ENCODE measurements around the gene PHLDA1.

Gene PHLDA1

DNA sequence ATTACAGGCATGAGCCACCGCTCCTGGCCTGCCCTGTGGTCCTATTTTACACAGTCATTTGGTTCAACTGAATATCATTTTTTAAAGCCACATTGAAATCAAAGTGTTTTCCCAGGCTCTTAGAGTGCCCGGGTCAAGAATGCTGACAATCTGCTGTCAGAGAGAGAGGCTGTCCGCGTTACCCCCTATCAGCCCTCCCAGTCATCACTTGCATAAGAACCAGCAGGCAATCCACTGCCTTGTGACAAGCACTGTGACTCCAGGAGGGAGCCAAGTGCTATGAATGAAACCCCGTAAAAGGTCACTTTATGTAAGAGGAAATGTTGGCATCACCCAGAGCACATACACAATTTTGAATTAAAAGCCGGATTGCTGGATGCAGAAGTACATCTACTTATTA lies 13.5 kb downstream of the PHLDA1 start:
- Mint-ChIP-seq H3K9me3 (no peaks in the 10 kb centered on the region), H3K4me1 (ENCODE audit: low read depth) (peaks cover 43% of the 10 kb centered on the region), H3K27me3 (ENCODE audit: low read depth) (peaks cover 4% of the 10 kb centered on the region), H3K27ac (peak overlapping the region; percentile 75), H3K36me3 (ENCODE audit: low read depth) (peaks cover 8% of the 10 kb centered on the region), H3K4me3 (no peak overlapping the region)

DNA sequence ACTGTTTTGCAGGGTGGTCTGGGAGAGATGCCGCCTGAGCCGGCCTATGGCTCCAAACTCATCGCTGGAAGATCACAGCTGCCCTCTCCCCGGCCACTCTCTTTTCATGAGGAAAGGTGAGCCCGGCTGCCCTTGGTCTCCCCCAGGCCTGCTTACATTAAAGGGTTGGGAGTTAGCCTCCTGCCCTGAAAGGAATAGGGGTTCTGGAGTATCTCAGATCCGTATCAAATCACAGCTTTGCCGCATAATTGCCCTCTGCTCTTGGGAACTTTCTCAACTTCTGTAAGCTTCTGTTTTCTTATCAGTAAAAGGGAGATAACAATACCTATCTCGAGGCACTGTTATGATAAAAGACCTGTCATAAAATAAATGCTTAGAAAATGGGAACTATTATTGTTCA lies 17.6 kb downstream of the PHLDA1 start:
- Mint-ChIP-seq H3K9me3 (no peaks in the 10 kb centered on the region), H3K27ac (no peak overlapping the region), H3K36me3 (ENCODE audit: low read depth) (peaks cover 3% of the 10 kb centered on the region), H3K4me1 (ENCODE audit: low read depth) (peaks cover 22% of the 10 kb centered on the region), H3K27me3 (ENCODE audit: low read depth) (peaks cover 4% of the 10 kb centered on the region), H3K4me3 (no peak overlapping the region)

DNA sequence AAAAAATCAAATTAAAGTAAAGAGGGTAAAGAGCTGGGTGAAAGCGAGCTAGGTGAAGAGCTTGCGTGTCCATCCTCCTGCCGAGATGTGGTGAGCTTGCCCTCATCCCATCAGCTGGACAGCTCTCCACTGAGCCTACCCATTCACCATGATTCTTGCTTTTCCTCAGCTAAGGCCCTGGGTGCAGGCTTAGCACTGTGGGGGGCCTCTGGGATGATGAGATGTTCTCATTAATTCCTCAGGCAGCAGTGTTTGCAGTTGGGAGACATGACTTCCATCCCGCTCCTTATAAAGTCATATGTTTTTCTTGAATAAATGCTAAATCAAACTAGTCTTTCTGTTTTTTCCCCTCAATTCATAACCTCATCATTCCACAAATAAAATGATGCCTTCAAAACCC lies 18.0 kb downstream of the PHLDA1 start:
- Mint-ChIP-seq H3K4me1 (ENCODE audit: low read depth) (peaks cover 18% of the 10 kb centered on the region), H3K9me3 (no peaks in the 10 kb centered on the region), H3K4me3 (no peak overlapping the region), H3K27me3 (ENCODE audit: low read depth) (peaks cover 4% of the 10 kb centered on the region), H3K36me3 (ENCODE audit: low read depth) (peaks cover 3% of the 10 kb centered on the region), H3K27ac (no peak overlapping the region)

DNA sequence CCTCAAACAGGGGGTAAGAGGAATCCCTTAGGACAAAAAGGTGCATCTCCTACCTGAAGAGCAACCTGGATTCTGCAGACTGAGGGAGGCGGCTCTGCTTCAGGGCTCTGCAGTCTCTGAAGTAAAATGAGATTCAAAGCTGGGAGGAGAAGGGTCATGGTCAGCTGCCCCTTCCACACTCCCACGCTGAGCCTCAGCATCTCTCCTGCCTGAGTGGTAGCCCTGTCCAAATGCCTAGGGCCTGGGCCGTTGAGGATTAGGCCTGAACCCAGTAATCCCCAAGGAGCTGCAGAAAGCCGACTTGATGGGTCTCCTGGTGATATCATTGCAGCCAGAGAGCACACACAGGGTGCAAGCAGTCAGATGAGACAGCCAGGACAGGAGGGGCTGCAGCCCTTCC lies 18.9 kb downstream of the PHLDA1 start:
- H3K27ac Mint-ChIP-seq = no peak overlapping the region
- no peaks in the 10 kb centered on the region for H3K9me3 Mint-ChIP-seq
- H3K36me3 Mint-ChIP-seq (ENCODE audit: low read depth) = peaks cover 3% of the 10 kb centered on the region
- peaks cover 4% of the 10 kb centered on the region for H3K27me3 Mint-ChIP-seq (ENCODE audit: low read depth)
- peaks cover 13% of the 10 kb centered on the region for H3K4me1 Mint-ChIP-seq (ENCODE audit: low read depth)
- H3K4me3 Mint-ChIP-seq = no peak overlapping the region

DNA sequence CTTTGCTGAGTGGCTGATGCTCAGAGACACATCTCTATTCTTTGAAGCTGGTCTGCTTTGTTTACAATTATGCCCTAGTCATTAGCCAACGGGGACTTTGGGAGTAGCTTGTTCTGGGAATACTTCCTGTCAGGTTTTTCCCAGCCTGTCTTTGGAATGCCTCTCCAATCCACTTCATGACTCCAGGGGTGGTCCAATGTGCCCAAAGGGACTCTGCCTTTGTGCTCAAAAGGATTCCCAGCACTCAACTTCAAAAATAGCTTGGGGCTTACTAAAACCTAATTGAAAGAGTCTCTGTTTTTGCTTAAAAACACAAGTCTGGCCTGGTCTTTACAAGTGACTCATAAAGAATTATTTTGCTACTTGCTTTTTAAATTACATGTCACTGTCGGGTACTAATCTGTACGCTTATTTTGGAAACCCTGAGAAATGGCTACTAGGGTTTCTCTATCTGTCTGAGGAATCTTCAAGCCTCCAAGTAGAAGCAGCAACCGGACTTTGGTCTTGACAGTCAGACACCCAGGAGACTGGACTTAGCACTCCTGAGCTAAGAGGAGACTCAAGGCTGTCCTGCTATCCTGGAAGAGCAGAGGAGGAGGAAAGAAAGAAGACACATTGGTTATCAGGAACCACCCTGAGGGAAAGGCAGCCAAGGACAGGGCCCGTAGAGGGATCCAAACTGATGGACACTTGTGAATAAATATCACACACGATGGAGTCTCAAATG lies 20.7 kb downstream of the PHLDA1 start:
- H3K9me3 Mint-ChIP-seq = no peaks in the 10 kb centered on the region
- peaks cover 3% of the 10 kb centered on the region for H3K36me3 Mint-ChIP-seq (ENCODE audit: low read depth)
- H3K4me1 Mint-ChIP-seq (ENCODE audit: low read depth) = peaks cover 9% of the 10 kb centered on the region
- no peak overlapping the region for H3K27ac Mint-ChIP-seq
- no peak overlapping the region for H3K4me3 Mint-ChIP-seq
- H3K27me3 Mint-ChIP-seq (ENCODE audit: low read depth) = peaks cover 4% of the 10 kb centered on the region

DNA sequence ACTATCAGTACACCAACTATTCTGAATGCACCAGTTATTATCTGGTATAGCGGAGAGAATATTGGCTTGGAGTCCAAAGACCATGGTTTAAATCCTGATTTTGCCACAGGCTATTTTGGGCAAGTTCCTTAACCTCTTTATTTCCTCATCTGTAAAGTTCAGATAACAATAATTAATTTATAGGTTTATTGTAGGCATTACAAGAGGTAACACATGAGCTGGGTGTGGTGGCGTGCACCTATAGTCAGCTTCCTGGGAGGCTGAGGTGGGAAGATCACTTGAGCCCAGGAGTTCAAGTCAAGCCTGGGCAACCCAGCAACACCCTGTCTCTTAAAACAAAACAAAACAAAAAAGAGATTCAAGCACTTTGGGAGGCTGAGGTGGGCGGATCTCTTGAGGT lies 23.1 kb downstream of the PHLDA1 start:
- no peak overlapping the region for H3K27ac Mint-ChIP-seq
- H3K36me3 Mint-ChIP-seq (ENCODE audit: low read depth) = peaks cover 3% of the 10 kb centered on the region
- no peaks in the 10 kb centered on the region for H3K4me1 Mint-ChIP-seq (ENCODE audit: low read depth)
- no peaks in the 10 kb centered on the region for H3K27me3 Mint-ChIP-seq (ENCODE audit: low read depth)
- no peak overlapping the region for H3K4me3 Mint-ChIP-seq
- peaks cover 5% of the 10 kb centered on the region for H3K9me3 Mint-ChIP-seq

DNA sequence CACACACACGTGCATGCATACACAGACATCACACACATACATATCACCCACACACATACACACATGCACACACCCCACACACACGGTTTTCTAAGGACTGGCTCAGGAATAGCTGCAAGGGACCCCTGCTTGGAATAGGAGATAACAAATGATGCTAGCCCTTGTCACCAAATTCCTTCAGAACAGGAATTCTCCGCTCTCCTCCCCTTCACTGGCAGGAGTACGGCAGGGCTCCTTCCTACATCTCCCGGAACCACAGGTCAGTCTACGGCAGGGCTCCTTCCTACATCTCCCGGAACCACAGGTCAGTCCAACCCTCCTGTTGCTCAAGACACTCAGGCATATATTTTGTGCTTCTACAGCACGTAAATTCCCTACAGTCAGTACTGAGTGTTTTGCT lies 23.9 kb downstream of the PHLDA1 start:
- Mint-ChIP-seq H3K27me3 (ENCODE audit: low read depth) (no peaks in the 10 kb centered on the region), H3K27ac (no peak overlapping the region), H3K4me3 (no peak overlapping the region), H3K9me3 (peaks cover 5% of the 10 kb centered on the region), H3K36me3 (ENCODE audit: low read depth) (peaks cover 3% of the 10 kb centered on the region), H3K4me1 (ENCODE audit: low read depth) (no peaks in the 10 kb centered on the region)

DNA sequence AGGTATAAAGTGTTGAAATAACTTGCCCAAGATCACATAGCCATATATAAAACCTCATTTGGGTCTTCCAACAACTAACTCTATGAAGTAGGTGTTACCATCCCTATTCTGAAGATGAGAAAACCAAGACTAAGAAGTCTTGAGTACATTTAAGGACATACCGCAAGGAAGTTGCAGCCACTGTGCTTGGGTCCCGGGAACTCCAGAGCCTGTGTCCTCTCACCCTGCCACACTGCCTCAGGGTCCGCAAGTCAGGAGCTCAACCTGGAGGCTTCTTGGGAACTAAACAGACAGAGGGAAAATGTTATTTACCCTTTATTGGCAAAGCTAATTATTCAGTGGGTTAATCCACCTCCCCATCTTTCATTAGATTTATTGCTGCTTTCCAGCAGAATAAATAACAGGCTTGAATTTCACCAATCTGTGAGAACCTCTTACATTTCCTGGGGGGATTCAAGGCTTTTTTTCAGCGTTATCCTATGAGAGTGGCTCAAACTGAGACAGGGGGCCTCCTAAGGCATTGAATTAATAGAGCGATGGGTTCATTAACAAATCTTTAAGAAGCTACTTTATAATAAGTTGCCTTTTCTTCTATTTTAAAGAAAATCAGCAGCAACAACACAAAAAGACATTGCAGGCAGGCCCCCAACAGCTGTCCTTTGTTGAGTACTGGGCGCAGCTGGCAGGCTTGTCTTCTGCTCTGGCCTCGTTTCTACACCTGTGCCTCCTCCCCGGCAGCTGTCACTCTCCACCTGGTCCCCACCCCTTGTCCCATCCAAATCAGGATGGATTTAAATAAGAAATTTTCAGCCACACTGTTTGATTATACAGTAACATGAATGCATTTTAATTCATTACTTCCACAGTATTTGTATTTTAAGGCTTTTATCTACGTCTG lies 25.3 kb downstream of the PHLDA1 start:
- H3K9me3 Mint-ChIP-seq = peaks cover 5% of the 10 kb centered on the region
- peaks cover 3% of the 10 kb centered on the region for H3K36me3 Mint-ChIP-seq (ENCODE audit: low read depth)
- H3K4me3 Mint-ChIP-seq = no peak overlapping the region
- H3K4me1 Mint-ChIP-seq (ENCODE audit: low read depth) = no peaks in the 10 kb centered on the region
- H3K27me3 Mint-ChIP-seq (ENCODE audit: low read depth) = no peaks in the 10 kb centered on the region
- H3K27ac Mint-ChIP-seq = no peak overlapping the region

DNA sequence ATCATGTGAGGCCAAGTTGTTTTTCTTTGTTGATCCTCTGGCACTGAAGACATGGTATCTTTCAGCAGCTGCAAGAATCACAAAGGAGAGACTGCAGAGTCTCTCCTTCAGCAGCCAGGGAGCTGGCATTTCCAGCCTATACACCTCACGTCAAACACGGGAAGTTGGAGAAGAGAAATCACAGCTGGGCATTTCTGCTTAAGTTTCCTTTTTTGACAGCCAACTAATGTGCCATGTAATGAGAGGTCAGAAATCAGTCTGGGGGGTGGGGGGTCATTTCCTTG lies 28.3 kb downstream of the PHLDA1 start:
- H3K27ac Mint-ChIP-seq = no peak overlapping the region
- H3K36me3 Mint-ChIP-seq (ENCODE audit: low read depth) = peaks cover 3% of the 10 kb centered on the region
- H3K9me3 Mint-ChIP-seq = peaks cover 5% of the 10 kb centered on the region
- H3K4me1 Mint-ChIP-seq (ENCODE audit: low read depth) = no peaks in the 10 kb centered on the region
- no peaks in the 10 kb centered on the region for H3K27me3 Mint-ChIP-seq (ENCODE audit: low read depth)
- H3K4me3 Mint-ChIP-seq = no peak overlapping the region

DNA sequence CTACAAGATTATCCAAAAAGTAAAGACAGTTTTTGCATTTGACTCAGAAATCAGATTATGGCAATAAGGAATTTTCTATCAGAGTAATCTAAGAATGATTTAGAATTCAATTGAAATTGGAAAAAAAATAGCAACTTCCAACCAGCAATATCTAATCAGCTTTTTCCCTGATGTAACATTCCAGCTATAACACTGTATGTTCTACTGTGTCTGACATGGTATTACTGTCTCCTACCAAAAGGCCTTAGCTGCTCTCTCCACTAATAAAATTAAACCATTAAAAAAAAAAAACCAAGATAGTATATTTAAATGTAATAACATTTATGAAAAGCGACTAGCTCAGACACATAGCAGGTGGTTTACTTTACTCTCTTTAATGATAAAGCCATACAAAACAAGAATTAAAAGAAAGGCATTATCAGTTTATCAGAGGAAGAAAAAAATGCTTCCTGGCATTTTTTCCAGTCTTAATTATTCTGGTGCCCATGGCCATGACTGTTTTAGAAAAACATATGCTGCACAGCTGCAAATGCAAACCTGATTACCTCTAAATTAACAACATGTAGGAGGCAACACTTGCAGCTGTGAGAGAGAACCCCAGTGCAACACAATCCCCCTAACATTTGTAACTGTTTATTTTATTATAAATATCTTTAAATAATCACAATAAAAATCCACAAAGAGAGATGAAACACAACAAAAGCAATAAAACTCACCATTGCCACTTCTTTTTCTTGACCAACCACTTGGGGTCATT lies 28.8 kb downstream of the PHLDA1 start:
- Mint-ChIP-seq H3K27me3 (ENCODE audit: low read depth) (no peaks in the 10 kb centered on the region), H3K4me1 (ENCODE audit: low read depth) (peaks cover 2% of the 10 kb centered on the region), H3K4me3 (no peak overlapping the region), H3K27ac (no peak overlapping the region), H3K9me3 (peaks cover 5% of the 10 kb centered on the region), H3K36me3 (ENCODE audit: low read depth) (peaks cover 3% of the 10 kb centered on the region)

DNA sequence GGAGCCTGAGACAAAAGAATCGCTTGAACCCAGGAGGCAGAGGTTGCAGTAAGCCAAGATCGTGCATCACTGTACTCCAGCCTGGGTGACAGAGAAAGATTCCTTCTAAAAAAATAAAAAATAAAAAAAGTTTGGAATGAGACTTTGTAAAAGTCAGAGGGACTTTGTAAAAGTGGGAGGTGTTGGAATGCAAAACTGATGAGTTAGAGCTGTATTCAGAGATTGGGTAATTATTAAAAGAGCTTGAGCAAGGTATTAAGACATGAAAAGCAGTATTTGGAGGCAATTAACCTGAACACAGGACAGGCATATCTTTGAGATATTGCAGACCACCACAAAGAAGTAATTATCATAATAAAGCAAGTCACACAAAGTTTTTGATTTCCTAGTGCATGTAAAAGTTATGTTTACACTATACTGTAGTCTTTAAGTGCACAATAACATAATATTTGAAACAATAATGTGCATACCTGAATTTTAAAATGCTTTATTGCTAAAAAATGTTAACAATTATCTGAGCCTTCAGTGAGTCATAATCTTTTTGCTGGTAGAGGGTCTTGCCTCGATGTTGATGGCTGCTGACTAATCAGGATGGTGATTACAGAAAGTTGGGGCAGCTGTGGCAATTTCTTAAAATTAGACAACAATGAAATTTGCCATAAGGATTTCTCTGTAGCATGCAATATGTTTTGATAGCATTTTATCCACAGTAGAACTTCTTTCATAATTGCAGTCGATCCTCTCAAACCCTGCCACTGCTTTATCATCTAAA lies 33.1 kb downstream of the PHLDA1 start:
- H3K36me3 Mint-ChIP-seq (ENCODE audit: low read depth) = peaks cover under 1% of the 10 kb centered on the region

DNA sequence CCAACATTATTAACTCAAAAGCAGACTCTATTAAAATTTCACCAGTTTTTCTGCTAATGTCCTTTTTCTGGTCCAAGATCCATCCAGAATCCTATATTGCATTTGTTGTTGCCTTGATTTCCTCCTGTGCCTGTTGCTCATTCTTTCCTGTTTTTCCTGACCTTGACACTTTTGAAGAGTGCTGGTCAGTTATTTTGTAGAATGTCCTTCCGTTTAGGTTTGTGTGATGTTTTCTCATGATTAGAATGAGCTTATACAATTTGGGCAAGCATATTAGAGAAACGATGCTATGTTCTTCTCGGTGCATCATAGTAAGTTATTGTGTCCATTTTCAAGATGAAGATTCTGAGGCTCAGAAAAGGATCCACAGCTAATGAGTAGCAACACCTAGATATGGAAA lies 33.9 kb downstream of the PHLDA1 start:
- Mint-ChIP-seq H3K4me1 (ENCODE audit: low read depth) (peaks cover 16% of the 10 kb centered on the region), H3K9me3 (no peaks in the 10 kb centered on the region), H3K27me3 (ENCODE audit: low read depth) (no peaks in the 10 kb centered on the region), H3K27ac (no peak overlapping the region), H3K36me3 (ENCODE audit: low read depth) (no peaks in the 10 kb centered on the region), H3K4me3 (no peak overlapping the region)

More for the DNA sequence above, 33.1 kb downstream of the PHLDA1 start:
- Mint-ChIP-seq H3K4me3 (no peak overlapping the region), H3K27me3 (ENCODE audit: low read depth) (no peaks in the 10 kb centered on the region), H3K4me1 (ENCODE audit: low read depth) (peaks cover 13% of the 10 kb centered on the region), H3K27ac (no peak overlapping the region), H3K9me3 (no peaks in the 10 kb centered on the region)

DNA sequence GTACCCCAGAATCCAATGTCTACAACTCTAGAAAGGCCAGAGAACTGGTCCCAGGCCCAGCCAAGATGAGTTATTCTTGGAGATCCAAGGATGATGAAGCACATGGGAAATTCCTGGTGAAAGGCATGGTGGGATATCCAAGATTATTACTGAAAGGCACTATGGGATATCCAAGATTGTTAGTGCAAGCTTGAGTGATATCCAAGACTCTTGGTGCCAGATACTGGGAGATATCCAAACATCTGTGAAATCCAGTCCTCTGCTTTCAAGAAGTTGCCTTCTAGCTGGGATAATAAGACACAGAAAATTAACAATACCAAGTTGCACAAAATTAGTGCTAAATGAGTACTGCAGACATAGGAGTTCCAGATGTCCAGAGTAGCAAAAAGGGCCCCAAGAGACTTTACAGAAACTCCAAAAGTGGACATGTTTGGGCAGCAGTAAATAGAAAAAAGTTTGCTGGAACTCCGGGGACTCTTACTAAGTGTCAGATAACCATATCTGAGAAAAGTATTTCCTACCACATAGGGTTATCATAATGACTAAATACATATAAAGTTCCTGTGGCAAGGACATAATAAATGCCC lies 34.6 kb downstream of the PHLDA1 start:
- H3K27ac Mint-ChIP-seq = no peak overlapping the region
- H3K9me3 Mint-ChIP-seq = no peaks in the 10 kb centered on the region
- H3K27me3 Mint-ChIP-seq (ENCODE audit: low read depth) = no peaks in the 10 kb centered on the region
- no peaks in the 10 kb centered on the region for H3K36me3 Mint-ChIP-seq (ENCODE audit: low read depth)
- peaks cover 18% of the 10 kb centered on the region for H3K4me1 Mint-ChIP-seq (ENCODE audit: low read depth)
- H3K4me3 Mint-ChIP-seq = no peak overlapping the region

DNA sequence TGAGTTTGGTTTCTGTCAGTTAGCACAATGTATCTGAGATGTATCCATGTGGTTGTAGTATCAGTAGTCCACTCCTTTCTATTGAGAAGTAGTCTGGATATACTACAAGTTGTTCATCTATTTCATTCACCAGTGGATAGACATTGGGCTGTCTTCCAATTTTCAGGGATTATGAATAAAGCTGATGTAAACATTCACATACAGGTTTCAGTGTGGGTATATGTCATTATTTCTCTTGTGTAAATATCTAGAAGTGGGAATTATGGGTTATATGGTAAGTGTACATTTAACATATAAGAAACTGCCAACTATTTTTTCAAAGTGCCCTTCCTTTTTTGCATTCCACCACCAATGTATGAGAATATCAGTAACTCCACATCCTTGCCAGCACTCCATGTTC lies 35.9 kb downstream of the PHLDA1 start:
- peaks cover 20% of the 10 kb centered on the region for H3K4me1 Mint-ChIP-seq (ENCODE audit: low read depth)
- H3K9me3 Mint-ChIP-seq = no peaks in the 10 kb centered on the region
- no peak overlapping the region for H3K27ac Mint-ChIP-seq

More for the DNA sequence above, 35.9 kb downstream of the PHLDA1 start:
- Mint-ChIP-seq H3K36me3 (ENCODE audit: low read depth) (no peaks in the 10 kb centered on the region), H3K27me3 (ENCODE audit: low read depth) (no peaks in the 10 kb centered on the region), H3K4me3 (no peak overlapping the region)

Measured in T-helper 1 cell treated with Interleukin-12 subunit alpha and Interleukin-12 subunit beta and Interleukin-4 antibody, amounts not matched to agents 30 μg/mL and 1 μg/mL, for 36 hours (primary cell).